Fibroblast of skin of left biceps (primary cell): ENCODE data around the gene MALL.
A peak's percentile ranks its signal among the peaks of the same experiment; 100 is the strongest.
"Not testable (repeated sequence)": the region's sequence is repeated elsewhere in the genome, so short reads cannot be mapped to it uniquely, and the experiment has no call there.

Source experiments
- DNase-seq, 2 experiments: peaks; one replicate each; pipeline ENCODE4 v3.0.0-alpha.2; 2013; ENCODE audit warnings: low read depth in 2 of 2

The MALL gene

DNA sequence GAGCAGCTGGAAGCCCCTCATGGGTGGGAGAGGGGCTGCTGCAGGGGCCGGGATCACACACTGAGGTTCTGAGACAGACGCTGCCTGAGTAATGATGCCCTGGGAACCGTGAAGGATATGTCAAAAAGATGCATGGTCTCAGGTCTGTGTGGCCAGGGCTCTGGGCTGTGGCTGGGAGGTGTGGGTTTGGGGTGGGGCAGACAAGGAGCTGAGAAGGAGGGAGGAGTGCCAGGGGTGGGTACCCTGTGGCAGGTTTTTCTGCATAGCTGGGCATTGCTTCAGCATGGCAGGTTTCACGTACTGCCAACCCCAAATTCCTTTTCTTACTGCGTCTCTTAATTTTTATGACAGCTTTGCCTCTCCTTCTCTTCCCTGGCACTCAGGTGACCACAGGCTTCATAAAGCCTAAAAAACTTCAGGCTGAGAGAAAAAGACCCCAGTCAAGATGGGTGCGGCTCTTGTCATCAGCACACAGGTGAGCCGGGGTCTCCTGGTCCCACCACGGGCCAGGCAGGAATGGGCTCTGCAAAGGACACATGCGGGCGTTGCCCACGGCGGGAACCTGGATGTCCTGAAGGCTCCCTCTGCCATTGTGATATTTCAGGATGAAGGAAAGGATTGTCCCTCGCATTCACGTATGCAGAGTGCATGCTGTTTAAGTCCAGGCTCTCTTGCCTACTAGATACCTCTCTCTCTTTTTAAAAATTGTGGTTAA is 18.0 kb downstream of the MALL start:
- no peak for DNase-seq

DNA sequence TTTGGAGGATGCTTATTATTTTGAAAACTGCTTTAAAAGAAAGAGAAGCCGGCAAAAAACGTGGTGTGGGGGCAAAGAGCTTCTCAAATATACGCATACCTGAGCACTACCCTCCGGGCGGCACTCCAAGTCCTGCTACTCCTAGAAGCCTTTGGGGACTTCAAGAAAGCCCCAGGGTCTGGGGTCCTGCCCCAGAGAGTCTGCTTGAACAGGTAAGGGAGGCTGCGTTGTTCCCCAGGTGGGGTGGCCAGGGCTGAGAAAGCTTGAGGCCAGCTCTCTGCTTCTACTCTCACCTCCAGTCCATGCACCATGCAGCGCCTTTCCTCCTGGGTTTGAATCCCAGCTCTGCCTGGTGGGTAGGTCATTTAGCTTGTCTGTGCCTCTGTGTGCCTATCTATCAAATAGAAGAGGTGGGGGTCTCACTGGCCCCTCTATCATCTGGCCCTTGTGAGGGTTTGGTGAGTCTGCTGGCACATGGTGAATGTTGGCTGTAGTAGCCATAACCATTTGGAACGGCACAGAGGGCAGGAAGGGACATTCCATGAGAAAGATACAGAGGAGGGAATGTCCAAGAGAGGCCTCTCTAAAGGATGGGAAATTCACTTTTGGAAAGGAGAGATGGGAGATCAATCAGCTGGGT is 19.5 kb downstream of the MALL start:
- no peak for DNase-seq

DNA sequence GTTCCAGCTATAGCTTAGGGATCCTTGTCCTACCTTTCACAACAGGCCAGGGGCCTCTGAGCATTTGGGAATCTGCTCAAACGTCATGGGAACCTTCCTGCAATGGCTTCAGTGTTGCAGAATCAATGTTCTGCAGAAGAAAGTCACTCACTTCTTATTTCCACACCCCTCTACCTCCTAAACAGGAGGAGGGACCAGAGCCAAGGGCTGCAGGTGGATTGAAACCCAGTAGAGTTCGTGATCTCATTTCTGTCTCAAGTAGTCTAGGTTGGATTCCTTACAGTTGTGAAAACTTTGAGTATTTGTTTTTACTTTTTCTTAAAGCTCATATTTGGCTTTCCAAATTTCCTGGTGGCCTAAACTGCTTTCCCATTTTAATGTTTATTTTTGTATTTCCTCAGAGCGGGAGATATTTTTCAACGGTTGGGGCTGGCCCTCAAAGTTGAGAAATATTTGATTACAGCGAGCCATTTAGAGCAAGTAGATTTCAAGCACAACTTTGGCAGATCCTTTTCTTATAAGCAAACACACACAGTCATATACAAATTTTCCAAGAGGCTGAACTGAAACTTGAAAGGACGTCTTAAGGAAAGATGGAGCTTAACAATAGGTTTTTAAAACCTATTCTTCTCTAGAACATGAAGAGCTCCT is 20.6 kb downstream of the MALL start:
- DNase-seq = not testable (repeated sequence)

DNA sequence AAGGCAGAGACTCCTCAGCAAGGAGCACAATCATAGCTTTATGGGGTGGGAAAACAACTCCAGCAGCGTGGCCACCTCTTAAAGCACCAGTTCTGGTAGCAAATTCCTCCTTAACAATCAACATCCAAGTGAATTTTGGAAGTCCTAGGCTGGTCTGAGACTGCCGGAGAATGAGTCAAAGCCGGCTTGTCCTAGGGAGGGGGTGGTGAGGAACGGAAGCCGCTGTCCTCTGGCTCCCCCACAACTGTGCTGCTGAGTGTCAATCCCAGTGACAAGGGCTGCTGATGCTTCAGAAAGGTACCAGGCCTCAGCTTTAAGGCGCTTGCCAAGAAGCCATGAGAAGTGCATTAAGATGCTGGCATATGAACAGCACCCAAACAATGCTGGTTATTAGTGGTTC is 21.7 kb downstream of the MALL start:
- not testable (repeated sequence) for DNase-seq

DNA sequence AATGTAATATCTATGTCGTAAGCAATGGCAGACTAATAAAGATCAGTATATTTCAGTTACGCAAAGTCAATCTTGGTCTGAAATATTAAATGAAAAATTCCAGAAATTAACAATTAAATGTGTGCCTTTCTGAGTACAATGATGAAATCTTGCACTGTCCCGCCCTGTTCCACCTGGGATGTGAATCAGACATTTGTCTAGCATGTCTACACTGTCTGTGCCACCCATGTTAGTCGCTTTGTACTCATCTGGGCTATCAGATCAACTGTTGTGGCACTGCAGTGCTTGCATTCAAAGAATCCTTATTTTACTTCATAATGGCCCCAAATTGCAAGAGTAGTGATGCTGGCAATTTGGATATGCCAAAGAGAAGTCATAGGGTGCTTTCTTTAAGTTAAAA is 25.5 kb downstream of the MALL start:
- not testable (repeated sequence) for DNase-seq

DNA sequence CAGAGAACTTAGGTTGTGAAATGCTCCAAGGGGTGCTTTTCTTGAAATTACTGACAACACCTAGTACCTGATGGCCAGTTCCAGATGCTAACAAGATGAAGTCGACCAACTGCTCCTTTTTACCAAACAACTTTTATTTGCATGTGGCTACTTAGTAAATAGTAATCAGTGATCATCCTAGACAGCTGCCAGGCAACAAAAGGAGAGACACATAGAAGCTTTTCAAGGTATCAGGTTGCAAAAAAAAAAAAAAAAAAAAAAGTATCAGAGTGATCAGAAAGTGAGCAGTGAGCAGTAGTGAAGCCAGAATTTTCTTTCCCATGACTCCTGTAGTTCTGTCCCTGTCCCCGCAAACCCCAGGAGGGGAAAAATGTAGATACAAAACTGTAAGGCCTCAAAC is 31.9 kb downstream of the MALL start:
- not testable (repeated sequence) for DNase-seq

DNA sequence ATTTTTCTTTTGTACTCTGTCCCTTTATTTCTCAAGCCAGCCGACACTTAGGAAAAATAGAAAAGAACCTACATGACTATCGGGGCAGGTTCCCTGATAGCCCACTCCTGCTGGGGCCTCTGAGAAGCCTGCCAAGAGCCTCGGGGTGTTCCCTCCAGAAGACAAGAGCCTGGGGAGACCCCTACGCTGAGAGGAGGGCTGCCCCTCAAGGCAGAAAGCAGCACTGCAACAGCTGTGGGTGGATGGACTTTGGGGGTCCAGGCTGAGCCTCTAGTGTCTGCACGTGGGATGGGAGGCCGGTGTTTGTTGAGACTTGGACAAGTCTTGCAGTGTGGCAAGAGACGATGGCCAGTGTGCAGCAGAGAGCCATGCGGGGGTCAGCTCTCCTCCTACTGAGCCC is 32.5 kb downstream of the MALL start:
- not testable (repeated sequence) for DNase-seq

DNA sequence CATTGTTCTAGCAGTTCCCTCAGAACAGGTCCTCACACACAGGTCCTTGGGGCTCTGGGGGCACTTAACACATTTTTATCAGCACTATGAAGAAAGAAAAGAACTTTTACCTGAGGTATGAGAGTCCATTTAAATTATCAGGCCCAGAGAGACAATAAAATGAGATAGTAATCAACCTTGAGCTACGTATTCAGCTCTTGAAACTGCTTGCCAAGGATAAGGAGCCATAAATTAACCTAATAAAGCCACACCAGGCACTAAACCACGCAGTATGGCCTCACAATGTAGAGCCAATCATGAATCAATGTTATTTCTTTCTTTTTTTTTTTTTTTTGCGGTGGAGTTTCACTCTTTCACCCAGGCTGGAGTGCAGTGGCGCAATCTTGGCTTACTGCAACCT is 37.5 kb downstream of the MALL start:
- not testable (repeated sequence) for DNase-seq

DNA sequence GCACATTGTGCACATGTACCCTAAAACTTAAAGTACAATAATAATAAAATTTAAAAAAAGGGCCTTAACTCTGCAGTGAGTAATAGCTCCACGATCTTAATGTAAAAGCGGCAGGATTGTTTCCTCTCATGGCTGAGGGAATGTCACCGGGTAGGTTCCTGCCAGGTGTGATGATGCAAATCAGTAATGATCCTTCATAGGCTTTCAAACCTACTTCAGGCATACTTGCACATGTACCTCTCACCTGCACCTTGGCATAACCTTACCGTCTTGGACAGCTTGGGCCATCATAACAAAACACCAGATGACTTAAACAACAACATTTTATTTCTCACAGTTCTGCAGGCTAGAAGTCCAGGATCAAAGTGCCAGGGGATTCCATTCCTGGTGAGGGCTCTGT is 39.7 kb downstream of the MALL start:
- DNase-seq = not testable (repeated sequence)

DNA sequence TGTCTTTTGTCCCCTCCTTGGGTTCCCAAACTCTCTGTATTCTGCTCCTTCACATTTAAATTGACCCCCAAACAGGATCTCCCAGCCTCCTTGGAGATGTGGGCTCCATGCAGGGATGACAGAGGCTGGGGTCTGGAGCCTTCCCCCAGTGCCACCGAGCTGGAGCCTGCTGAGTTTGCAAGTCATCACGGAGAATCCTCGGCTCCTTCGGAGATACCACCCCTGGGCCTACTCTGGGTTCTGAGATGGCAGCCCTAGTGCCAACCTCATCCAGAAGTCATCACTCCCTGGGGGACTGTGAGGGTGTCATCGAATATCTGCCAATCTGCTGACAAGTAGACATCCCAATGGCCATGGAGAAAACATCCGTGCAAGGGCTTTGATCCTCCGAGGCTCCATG is 45.8 kb downstream of the MALL start:
- not testable (repeated sequence) for DNase-seq

DNA sequence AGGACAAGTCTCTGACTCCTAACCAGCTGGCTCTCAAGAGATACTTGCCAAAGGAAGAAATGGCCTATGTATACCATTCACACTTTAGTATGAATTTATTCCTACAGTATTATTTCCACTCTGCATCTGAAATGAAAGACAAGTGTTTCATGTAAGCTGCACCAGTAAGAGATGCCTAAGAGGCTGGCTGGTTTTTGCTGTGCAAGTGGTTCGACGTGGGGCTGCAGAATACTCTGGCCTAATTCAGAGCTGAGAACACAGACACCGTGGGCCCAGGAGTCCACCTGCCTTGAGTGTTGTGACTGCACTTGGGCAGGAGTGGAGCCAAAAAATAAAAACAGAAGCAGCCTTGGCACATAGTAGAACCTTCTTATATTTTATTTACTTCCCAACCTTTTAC is 47.5 kb downstream of the MALL start:
- not testable (repeated sequence) for DNase-seq

DNA sequence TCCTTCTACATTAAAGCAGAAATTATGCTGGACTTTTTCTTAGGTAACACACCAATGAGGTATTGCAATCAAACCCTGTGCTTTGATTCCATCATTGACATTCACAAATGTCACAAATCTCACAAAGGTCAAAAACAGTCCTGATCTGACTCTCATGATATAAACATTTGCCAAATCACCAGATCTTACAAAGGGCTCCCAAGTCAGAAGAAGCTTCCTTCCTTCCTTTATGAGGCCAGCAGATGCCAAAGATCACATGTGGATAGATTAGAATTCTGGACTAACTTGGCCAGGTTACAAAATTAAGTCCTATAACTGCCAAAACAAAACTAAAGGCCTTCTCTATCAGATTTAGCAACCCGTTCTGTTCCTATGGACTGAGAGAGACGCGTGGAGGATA is 53.3 kb downstream of the MALL start:
- DNase-seq = not testable (repeated sequence)

DNA sequence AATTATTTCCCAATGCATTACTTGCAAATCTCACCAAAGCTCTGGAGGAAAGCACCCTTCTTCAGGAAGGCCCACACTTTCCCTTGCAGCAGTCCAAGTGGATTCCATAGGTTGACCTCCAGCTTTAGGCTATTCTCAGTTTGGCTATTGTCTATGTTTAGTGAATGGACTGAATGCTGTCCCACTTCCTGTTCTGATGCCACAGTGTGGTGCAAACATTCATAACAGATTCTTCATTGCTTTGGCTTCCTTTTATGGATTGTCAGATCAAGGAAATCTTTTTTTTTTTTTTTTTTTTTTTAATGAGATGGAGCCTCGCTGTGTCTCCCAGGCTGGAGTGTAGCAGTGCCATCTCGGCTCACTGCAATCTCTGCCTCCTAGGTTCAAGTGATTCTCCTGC is 55.1 kb downstream of the MALL start:
- DNase-seq = not testable (repeated sequence)

DNA sequence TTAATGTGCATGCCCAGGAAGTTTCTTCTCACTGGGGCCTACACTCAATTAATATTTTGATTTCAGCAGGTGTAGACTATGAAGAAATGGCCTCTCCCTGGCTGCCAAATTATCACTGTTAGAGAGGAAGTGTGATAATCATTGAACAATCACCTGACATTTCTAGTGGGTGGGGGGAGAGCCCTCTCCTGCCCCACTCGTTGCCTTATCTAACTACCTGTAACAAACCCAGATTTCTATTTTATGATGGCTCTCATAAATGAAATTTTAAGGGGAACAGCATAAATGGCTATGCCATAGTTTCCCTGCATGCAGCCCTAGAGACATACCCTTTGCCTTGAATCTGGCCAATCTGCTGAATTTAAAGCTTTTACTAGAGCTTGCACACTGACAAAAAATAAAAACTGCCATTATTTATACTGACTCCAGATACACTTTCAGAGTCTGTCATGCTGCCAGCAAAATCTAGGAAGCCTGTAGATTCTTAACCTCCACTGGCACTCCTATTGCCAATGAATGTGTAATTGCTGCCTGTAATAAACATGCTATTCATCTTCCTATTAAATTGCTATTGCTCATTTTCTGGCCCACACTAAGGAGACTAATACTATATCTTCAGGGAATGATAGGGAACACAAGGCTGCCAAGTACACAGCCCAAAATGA is 55.8 kb downstream of the MALL start:
- DNase-seq = not testable (repeated sequence)

DNA sequence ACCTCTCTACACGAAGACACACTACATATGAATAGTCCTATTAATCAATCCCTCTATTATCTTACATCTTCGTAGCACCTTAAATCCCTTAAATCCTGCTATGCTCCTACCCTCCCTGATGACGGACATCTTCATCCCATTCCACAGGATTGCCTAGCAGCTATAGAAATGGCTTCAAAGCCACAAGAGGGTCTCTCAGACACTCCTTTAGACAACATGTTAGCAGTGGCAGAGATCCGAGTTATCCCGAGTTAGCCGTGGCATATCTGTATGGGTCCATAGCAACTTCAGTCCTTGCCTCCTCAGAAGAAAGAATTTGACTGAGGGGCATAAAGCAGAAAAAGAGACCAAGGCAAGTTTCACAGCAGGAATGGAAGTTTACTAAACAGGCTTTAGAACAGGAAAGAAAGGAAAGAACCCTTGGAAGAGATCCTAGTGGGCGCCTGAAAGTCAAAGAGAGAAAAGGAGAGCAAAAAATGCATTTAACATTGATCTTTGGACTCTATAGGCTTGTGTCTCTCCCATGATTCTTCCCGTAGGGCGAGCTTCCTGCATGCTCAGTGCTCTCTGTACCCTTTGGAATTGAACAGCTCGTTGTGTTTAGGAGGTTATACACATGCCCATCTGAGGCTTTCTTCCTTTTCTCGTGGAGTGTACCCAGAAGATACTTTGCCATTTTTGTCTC is 56.5 kb downstream of the MALL start:
- not testable (repeated sequence) for DNase-seq

DNA sequence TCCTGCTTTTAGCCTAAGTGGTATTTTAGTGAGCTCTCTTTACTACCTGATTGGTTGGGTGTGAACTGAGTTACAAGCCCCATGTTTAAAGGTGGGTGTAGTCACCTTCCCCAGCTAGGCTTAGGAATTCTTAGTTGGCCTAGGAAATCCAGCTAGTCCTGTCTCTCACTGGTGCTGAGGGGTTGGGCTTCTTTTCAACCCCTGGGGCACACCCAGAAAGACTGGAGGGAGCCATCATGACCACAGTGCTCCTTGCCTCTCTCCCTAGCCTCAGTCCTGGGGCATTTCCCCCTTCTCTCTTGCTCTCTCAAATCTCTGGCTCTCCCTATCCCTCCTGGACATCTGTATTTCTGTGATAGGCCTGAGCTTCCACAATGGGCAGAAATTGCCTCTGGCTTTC is 57.6 kb downstream of the MALL start:
- not testable (repeated sequence) for DNase-seq

DNA sequence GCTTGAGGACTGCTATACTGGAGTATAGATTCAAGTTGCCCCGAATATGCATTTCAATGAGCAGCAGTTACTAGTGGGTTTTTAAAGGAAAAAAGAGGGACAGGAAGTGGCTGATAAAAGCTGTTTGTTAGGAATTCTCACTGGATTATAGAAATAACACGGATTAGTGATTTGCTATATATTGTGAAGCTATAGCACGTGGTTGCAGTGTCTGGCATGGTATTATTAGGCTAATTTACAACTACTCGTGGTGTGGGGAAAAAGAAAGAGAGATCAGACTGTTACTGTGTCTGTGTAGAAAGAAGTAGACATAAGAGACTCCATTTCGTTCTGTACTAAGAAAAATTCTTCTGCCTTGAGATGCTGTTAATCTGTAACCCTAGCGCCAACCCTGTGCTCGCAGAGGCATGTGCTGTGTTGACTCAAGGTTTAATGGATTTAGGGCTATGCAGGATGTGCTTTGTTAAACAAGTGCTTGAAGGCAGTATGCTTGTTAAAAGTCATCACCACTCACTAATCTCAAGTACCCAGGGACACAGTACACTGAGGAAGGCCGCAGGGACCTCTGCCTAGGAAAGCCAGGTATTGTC is 59.7 kb downstream of the MALL start:
- DNase-seq = not testable (repeated sequence)

DNA sequence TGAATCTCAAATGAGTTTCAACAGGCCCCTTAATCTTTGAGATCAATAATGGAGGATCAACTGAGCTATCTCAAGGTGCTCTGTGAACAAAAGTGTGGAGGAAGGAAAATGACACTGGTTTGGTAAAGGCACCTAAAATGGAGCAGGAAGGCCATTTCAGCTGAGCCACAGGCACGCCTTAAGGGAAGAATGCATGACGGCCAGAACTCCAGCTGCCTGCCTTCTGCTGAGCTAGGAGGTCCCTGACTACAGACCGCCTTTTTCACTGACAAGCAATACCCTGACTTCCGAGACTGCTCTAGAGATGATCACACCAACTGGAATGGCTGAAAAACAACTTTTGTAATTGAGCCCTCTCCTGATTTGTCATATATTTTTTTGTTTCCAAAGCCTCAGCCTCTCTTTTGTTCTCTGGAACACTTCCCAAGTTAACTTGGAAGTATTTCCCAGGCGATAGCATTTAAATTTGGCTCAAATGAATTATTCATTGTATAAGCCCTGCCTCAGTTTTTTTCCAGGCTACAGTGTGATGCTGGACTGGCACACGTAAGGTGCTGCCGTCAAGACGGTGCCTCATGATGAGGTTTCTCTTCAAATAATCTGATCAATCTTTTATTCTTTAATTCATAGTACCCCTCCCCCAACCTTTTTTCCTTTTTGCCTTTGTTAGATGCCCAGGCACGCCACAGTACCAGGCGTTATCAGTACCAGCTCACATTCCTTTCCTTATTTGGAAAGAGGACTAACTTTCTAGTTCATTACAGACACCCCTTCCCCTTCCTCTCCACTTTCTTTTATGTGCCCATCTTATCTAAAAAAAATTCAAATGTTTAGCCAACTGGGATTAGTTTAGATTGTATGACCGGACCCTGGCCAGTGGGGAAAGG is 60.9 kb downstream of the MALL start:
- DNase-seq = peak; percentile 6

DNA sequence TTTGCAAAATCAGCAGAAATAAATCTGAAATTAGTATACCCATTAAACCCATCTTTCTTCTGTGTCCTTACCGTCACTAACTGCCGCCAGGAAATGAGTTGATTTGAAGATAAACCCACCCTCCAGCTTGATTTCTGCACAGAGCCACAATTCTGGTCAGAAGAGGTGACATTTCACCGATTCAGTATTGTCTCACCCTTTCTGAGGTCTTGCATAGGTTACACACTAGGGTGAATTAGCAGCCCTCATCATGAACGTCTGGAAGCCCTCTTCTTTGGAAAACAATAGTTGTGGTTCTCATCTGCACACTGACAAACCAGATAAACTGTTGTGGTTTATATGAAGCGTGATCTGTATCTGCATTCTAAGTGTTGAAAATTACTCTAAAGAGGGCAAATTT is 61.9 kb downstream of the MALL start:
- DNase-seq = not testable (repeated sequence)

DNA sequence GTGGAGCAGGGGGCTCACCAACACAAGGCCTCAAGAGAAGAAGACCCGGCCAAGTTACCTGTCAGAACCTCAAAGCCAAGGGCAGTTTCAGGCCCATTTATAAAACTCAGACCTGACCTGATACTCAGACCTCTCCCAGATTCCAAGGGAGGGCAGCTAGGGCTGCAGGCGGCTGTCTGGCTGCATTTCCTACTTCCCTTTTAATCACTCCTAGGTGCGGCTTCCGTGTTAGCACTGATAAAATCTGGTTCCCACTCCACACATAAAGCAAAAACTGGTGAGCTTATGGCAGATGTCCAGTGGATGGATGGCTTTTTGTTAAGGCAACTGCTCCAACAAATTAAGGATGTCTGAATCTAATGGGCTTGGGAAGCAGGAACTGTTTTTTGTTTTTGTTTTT is 63.5 kb downstream of the MALL start:
- DNase-seq = not testable (repeated sequence)
